Measurements from ENCODE around the gene ACIN1. TPM values are rescaled to one million over a fixed set of nuclear protein-coding genes. Genes with fewer than 3 reads are reported as not detected.
A peak's percentile ranks its signal among the peaks of the same experiment; 100 is the strongest.
"Not testable (repeated sequence)": the region's sequence is repeated elsewhere in the genome, so short reads cannot be mapped to it uniquely, and the experiment has no call there.

The ACIN1 gene
- polyA plus RNA-seq, 12 donors: 108 to 284 (median 129) TPM; not detected in 1

DNA sequence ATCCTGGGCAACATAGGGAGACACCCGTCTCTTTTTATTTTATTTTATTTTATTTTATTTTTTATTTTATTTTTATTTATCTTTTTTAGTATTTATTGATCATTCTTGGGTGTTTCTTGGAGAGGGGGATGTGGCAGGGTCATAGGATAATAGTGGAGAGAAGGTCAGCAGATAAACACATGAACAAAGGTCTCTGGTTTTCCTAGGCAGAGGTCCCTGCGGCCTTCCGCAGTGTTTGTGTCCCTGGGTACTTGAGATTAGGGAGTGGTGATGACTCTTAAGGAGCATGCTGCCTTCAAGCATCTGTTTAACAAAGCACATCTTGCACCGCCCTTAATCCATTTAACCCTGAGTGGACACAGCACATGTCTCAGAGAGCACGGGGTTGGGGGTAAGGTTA is 12.7 kb upstream of the ACIN1 start:
- DNase-seq: not testable (repeated sequence)

DNA sequence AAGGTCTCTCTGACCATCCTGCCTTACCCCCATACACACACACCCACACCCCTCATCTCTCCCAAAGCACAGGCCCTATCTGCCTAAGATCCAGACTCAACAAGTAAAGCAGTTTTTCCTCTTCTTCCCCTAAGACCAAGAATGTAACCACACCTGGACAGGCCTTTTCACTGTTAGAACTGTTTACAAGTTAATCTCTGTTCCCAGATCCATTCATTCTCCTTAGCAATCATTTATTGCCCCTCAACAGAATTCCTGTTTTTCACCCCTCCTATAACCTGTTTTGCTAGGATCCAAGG is 11.8 kb upstream of the ACIN1 start:
- no peak for DNase-seq

DNA sequence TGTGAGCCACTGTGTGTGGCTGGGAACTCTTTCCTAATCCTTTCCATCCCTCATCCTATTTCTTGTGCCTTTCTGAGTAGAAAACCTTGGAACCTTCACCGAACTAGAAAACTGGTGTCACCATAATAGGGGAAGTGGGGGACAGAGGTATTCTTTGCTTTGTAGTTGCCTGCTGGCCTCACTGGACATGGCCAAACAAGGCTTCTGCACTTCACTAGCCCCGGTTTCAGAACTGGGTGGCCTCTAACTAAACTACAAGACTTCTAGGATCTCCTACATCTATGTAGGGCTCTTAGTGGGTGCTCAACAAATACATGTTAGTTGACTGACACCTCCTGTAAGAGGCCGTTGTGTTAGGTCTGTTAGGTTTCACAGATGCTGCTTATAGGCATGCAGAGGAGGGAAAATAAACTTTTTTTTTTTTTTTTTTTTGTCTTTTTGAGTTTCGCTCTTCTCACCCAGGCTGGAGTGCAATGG is 10.4 kb upstream of the ACIN1 start:
- no peak for DNase-seq

DNA sequence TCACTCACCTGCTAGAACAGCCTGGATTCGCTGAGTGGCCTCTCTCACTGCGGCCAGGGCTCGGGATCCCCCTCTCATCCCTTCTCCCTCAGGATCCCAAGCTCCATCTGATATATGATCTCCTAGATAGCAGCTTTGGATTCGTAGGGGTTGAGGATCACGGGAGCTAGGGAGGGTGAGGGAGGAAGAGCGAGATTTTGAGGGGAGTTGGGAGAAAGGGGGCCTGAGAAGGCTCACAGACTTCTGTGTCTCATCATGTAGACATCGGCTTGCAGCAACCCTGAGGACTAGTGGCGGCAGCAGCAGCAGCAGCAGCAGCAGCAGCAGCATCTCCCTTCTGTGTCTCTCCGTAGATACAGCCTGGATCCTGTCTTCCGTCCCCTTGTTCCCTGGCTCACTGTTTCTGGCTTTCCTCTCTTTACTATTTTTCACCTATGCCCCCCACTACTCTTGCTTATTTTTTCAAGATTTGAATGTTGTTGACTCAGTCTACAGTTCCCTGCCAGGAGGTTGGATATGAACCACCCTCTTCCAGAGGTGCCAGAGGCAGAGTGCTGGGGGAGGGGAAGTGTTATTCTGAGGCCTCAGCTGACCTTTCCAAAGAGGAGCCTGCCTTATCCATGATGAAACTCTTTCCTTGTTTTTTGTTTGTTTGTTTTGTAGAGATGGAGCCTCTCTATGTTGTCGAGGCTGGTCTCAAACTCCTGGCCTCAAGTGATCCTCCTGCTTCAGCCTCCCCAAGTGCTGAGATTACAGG is 9.8 kb upstream of the ACIN1 start, which contains the start of gene CIROP:
Gene CIROP, minus strand, starts transcription at position 399 of the 757 bp plus-strand sequence. Its CDS starts 69 bp downstream, at position 330.
- DNase-seq: no peak

DNA sequence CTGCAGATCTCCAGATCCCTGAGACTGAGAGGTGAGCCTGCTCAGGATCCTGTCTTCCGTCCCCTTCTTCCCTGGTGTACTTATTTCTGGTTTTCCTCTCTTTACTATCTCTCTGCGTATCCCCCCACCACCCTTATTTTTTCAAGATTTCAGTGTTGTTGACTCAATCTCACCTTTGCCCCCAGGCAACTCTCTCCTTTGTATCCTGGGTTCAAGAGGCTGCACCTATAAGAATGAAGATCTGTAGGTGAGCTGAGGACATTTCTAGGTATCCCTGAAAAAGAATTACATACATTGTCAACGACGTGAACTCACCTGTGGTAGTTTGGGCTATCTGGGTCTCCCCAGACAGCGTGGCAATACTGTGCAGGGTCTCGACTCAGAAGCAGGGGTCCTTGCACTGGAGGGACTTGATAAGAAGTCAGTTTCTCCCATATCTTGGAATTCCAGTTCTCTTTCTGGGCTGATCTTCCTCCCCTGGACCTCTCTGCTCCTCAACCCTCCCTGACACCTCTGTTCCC is 9.2 kb upstream of the ACIN1 start:
- DNase-seq: no peak

DNA sequence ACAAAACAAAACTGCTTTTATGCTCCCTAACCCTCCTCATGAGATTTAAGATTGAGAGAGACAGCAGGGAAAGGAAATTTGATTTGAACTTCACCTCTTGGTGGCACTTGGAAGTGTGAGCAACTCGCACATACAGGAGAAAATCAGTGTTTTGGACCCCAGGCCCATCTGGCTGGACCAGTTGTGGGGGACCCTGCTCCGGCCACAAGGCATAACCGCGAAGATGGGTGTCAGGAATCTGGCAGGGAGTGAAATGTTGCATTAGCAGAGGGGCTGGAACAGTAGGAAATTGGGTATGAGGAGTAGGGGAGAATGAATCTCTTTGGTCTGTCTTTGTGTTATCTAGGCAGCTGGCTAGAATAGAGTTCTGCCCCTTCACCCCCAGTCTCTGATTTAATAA is 8.6 kb upstream of the ACIN1 start:
- DNase-seq: no peak

DNA sequence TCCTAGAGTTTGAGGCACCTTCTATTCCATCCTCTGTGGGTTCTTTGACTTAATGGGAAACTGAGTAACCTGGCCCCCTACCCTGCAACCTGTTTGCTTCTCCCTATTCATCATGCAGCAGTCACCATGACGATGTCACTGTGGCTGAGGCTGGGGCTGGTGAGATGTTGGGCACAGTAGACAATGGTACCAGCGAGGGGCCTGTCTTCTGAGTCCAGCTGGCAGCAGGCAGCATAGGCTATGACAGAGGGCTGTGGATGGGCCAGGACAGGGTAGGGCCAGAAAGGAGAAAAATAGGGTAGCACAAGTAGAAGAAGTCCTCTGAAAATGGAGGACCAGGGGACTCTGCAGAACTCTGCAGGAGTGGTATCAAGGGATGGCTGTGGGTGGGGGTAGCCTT is 7.9 kb upstream of the ACIN1 start:
- no peak for DNase-seq

DNA sequence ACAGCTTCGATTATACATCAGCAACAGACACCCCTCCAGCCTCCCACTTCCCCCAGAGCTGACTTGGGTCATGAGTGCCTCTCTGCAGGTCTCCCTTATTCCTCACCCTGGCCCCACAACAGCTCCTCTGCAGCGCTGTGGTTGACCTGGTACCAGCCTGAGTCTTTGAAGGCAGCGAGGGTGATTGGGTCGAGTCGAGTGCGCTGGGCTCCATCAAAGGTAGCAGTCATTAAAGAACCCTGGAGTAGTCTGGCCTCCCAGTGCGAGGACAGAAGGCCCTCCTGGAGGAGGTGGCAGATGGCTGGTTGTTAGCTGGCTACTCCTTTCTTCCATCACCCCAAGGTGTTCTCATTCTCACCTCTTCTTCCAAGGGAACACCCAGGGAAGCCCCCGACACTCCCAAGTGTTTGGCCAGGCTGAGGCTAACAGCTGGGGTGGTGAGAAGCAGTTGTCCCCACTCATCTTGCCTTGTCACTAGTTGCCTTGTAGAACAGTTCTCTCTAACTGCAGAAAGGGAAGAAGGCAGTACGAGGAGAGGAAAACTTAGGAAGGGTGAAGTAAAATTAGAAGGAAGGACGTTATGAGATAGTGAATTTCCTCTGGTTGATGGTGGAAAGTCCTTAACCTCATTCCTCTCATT is 7.2 kb upstream of the ACIN1 start:
- DNase-seq: no peak

DNA sequence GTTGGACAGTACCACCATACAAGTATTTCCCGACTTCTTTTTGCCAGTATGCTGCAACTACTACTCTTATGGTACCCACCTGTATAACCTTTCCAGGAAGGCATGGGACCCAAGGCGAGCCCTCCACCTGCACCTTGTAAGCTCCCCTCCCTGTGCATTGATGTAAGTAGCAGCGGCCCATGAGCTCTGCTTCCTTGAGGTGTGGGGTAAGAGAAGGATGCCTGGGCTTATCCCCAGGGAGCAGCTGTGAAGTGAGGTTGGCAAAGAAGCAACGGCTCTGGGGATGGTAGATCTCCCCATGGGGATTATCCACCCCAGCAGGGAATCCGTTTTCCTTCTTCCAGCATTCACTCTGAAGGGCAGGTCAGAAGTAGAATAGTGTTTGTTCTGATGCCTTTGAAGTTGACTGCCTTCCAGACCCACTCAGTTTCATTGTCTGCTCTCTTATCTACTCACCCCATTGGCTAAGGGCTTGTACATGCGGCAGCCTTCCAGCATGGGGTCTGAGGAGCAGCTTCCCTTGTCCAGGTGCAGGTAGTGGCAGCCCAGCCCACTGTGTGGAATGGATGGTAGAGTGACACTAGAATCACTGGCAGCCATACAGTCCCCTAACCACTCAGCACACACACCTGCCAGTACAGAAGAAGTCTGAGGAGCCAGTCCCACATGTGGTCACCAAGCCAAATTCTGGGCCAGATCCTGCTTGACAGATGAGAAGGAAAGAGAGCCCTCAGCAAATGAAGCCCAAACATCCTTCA is 6.5 kb upstream of the ACIN1 start:
- no peak for DNase-seq

DNA sequence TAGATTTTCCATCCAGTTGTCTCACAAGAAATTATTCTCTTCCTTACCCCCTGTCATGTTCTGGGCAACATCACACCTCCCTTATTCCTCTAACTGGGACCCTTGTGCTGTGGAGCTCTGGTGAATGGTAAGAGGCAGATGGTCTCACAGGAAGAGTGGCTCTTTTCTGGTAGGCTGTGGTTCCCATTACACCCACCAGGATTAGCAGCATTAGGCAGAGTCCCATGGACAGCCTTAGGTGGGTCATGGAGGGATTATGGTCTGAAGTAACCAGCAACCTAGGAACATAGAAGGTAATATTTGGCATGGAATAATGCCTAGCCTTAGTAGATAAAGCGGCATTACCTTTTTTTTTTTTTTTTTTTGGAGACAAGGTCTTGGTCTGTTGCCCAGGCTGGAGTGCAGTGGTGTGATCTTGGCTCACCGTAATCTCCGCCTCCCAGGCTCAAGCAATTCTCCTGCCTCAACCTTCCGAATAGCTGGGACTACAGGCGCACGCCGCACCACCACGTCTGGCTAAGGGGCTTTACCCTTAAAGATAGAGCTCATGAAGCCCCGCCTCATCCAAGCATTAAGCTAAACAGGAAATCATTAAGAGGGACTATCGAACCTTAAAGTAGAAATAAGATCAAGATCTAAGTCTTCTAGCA is 4.4 kb upstream of the ACIN1 start:
- DNase-seq: no peak

DNA sequence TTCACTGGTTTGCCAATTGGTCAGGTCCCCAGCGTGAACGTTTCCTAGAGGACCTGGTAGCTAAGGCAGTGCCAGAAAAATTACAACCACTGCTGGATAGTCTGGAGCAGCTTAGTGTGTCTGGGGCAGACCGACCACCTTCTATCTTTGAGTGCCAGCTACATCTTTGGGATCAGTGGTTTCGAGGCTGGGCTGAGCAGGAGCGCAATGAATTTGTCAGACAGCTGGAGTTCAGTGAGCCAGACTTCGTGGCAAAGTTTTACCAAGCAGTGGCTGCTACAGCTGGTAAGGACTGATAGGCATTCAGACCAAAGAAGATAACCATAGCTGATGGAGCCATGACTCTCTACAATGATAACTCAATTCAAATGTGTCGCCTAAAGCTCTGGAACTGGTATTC is 2.9 kb upstream of the ACIN1 start:
- DNase-seq: no peak

DNA sequence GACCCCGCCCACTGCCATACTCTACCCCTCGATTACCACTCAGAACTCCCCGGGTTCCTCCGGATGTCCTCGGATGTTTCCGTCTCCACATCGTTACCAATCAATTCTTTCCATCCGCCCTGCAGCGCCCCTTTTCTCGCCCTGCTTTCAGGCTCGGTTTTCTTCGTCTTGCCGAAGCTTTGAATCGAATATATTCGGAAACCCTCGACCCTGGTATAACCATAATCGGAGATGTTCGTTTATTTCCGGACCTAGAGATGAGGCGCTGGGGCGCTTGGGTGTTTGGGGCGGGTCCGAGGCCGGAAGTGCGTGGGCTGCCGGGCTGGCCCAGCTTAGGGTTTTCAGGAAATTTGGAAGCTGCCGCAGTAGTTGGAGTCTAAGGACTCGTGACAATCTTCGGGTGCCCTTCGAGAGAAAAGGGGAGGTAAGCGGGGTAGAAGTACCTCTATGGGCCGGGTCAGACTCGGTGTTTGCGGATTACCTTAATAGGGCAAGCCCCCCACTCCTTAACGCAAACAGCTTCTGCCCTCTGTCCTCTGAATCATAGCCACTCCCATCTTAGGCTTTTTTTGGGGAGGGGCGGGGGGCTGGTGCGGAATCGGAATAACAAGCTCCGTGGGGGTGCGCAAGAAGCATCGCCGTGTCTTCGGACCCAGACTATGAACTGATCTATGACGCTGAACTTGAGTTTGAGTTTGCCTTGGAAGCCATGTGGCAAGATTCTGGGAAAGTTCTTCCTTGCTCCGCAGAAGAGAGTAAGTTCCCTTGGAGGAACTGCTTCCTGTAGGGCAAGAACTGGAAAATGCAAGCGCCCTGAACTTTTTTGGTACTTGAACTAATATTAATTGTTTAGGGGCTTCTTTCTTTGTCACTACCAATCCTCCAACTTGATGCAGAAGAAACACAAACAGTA is 516 bp upstream of the ACIN1 start, which contains the start of gene C14orf119:
Gene C14orf119, plus strand, starts transcription at position 310 of the 913 bp plus-strand sequence. CDS start 2,154 bp downstream, outside the sequence.
- peak; percentile 100 for DNase-seq

DNA sequence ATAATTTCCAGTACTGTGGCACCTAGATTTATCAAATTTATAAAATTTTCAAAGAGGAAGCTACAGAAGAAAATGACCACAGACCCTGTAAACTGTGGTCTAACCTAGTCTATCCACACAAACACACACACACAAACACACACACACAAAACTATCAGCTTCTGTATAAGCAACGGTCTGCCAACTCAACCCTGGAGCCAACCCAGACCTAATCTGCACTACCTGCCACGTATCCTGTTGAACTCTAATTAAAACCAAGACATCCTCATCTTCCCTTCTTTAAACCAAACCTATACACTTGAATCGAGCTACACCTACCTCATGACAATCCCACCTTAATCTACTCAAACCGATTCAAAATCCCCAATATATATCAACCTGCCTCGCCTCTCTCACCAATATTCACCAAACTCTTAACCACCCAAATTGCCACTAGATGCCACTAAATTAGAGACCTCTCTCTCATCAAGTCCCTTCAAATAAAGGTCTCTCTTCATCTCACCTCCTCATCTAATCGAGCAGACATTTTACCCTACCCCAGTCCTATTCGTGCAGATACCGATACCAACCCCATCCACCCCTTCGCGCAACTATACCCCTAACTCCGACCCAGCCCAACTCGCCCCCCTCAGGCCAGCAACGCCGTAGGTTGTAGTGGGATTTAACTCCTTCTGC is 808 bp downstream of the ACIN1 start:
- no peak for DNase-seq

DNA sequence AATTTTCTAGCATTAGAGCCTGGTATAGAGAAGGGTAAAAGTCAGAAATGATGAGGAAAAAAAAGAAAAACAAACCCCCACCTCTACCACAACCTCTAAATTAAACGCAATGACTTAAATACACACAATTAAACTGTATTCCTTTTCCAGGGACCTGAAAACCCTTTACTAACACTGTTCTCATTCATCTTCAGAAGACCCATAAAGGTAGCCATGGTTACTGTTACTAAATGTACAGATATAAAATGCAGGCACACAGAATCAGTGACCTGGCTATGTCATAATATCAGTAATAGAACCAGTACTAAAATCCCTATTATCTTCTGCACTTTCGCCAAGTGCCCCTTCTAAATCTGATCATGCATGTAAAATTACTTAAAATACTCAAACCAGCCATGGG is 1.4 kb downstream of the ACIN1 start:
- no peak for DNase-seq

DNA sequence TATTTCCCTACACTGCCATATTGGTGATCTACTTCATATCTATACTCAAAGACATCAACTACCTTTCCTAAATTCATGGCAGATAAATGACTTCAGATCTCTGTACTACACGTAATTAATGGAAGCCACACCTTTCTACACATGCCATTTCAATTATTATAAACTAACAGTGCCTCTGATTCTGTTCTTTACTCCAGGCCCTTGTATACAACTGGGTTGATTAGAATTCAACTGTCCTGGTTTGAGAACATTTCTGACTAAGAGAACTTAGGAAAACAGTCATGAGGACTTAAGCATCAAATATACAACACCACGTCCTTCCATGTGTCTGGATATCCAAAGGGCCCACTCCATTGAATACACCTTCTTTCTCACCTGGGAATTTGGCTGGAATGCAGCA is 1.8 kb downstream of the ACIN1 start:
- no peak for DNase-seq

DNA sequence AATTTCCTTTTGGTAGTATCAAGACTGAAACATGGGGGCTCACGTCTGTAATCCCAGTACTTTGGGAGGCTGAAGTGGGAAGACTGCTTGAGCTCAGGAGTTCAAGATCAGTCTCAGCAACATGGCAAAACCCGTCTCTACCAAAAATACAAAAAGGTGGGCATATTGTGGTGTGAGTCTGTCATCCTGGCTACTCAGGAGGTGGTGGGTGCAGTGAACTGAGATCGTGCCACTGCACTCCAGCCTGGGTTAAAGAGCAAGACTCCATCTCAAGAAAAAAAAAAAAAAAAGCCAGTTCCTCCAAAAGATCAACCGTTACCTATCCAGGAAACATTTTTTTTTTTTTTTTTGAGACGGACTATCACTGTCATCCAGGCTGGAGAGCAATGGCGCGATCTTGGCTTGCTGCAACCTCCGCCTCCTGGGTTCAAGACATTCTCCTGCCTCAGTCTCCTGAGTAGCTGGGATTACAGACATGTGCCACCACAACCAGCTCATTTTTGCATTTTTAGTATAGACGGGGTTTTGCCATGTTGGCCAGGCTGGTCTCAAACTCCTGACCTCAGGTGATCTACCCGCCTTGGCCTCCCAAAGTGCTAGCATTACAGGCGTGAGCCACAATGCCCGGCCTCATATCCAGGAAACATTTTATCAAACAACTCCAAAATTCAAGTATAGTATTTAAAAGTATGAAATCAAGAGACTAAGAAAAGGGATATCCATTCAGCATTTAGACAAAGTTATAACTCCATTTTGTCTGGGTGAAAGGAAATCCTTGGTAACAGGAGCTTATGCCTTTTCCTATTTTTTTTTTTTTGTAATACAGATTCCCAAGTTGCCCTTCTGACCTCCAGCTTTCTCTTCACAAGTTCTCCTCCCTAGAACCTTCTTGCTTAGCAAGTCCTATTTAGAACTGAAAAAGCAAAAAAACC is 3.4 kb downstream of the ACIN1 start:
- DNase-seq: no peak

DNA sequence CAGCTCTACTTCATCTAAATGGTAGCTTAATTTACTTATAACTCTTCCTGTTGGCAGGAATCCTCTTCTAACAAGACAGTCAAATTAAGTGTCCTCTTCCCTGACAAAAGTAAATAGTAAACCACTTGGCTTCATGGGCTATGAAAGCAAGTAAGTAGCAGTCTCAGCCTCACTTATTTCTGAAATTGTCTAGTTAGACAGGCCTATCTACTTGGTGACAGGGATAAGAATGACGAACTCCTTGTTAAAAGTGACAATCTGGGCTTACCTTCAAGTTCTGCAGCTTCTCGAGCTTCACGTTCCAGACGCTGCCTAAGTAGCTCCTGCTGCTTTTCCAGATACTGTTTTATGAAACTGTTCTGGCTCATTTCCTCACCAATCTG is 4.7 kb downstream of the ACIN1 start:
- no peak for DNase-seq

DNA sequence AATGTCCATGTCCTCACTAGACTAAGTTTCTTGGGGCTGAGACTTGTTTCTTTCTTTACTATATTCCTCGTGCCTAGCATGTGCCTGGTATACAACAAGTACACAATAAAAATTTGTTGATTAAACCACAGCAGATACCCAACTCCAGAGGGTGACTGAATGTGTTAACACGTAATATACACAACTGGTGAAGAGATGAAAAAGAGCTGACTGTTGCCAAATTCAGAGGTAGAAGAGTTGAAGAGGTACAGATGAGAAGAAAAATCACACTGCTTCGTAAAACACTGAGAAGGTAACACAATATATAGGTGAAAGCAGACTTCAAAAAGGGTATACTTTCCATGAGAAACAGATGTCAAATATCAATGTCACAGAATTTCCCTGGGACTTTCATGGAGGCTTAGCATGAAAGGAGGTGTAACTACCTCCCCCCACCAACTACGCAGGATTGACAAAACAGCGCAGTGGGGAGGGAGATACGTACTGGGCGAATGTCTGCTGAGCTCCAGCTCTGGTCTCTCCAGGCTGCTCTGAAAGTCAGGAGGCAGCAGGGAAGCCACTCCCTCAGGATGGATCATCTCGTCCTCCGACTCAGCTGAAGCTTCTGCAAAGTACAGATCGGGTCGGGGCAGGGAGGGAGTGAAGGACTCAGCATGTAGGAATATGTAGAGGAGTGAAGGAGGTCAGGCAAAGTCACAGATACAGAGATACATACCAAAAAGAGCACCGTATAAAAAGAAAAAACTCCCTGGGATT is 5.3 kb downstream of the ACIN1 start:
- no peak for DNase-seq

Measured in muscle of arm (tissue), 12 donors.